ENCODE measurements around the gene UGT1A3. TPM values are rescaled to one million over a fixed set of nuclear protein-coding genes. Genes with fewer than 3 reads are reported as not detected.
A peak's percentile ranks its signal among the peaks of the same experiment; 100 is the strongest.
"Not testable (repeated sequence)": the region's sequence is repeated elsewhere in the genome, so short reads cannot be mapped to it uniquely, and the experiment has no call there.

UGT1A3 gene
- polyA plus RNA-seq (ENCODE audit: insufficient read length): not detected
- long read RNA-seq, donor 1: 0 reads
- long read RNA-seq, donor 2: 0 reads
- long read RNA-seq, donor 3: 0 reads
- long read RNA-seq, donor 4: 0 reads
- long read RNA-seq, donor 5: 0 reads
- long read RNA-seq, donor 6: 0 reads
- long read RNA-seq, donor 7: 0 reads
- long read RNA-seq, donor 8: 0 reads

- DNase-seq: no peak
These were observed at the start of gene UGT1A3 for GRCh38 chr2:233728723-233729301. Gene UGT1A3, plus strand, starts transcription at chr2:233729042. Its CDS starts 85 bp downstream, at chr2:233729127.

GRCh38 chr2:233679196-233679595, 49.6 kb upstream of the UGT1A3 start:
- no peak for DNase-seq

- no peak for DNase-seq
These were observed 48.3 kb upstream of the UGT1A3 start for GRCh38 chr2:233680361-233681045.

- DNase-seq: no peak
These were observed 47.2 kb upstream of the UGT1A3 start, which contains the start of gene UGT1A7 for GRCh38 chr2:233681521-233682099. Gene UGT1A7, plus strand, starts transcription at chr2:233681901. Its CDS starts 37 bp downstream, at chr2:233681938.

- no peak for DNase-seq
These were observed 44.2 kb upstream of the UGT1A3 start for GRCh38 chr2:233684640-233685039.

GRCh38 chr2:233686928-233687327, 41.9 kb upstream of the UGT1A3 start:
- DNase-seq: no peak

- DNase-seq: no peak
These were observed 40.5 kb upstream of the UGT1A3 start for GRCh38 chr2:233688341-233688740.

GRCh38 chr2:233689031-233689430, 39.8 kb upstream of the UGT1A3 start:
- no peak for DNase-seq

GRCh38 chr2:233689501-233689900, 39.3 kb upstream of the UGT1A3 start:
- no peak for DNase-seq

- no peak for DNase-seq
These were observed 38.4 kb upstream of the UGT1A3 start for GRCh38 chr2:233690444-233690843.

- no peak for DNase-seq
These were observed 37.1 kb upstream of the UGT1A3 start for GRCh38 chr2:233691443-233692433.

- no peak for DNase-seq
These were observed 36.2 kb upstream of the UGT1A3 start, which contains the start of gene UGT1A6 for GRCh38 chr2:233692648-233693047. Gene UGT1A6, plus strand, starts transcription at chr2:233692890. Its CDS starts 115 bp downstream, at chr2:233693005.

GRCh38 chr2:233693963-233694362, 34.9 kb upstream of the UGT1A3 start:
- DNase-seq: no peak

- no peak for DNase-seq
These were observed 30.1 kb upstream of the UGT1A3 start for GRCh38 chr2:233698740-233699139.

GRCh38 chr2:233699424-233700027, 29.3 kb upstream of the UGT1A3 start:
- no peak for DNase-seq

- DNase-seq: peak; percentile 14
These were observed 28.7 kb upstream of the UGT1A3 start for GRCh38 chr2:233700028-233700635.

GRCh38 chr2:233700842-233701241, 28.0 kb upstream of the UGT1A3 start:
- DNase-seq: not testable (repeated sequence)

GRCh38 chr2:233702238-233702637, 26.6 kb upstream of the UGT1A3 start:
- DNase-seq: no peak

- DNase-seq: no peak
These were observed 22.8 kb upstream of the UGT1A3 start for GRCh38 chr2:233705911-233706506.

GRCh38 chr2:233706720-233707119, 22.1 kb upstream of the UGT1A3 start:
- DNase-seq: no peak
